MM.1S (cell line): ENCODE results near the gene KYAT1.

Experiments used
- DNase-seq: peaks from one replicate; pipeline ENCODE4 v3.0.0-alpha.2; 2015
- H2AFZ ChIP-seq: fragments of 300-600 bp; sonication (generic); 2 replicates; pipeline ENCODE4 v1.6.0; 2016; ENCODE audit warnings: antibody characterized with exemption, low read length
- H3F3A ChIP-seq: fragments of 300-600 bp; sonication (generic); 2 replicates; pipeline ENCODE4 v1.6.1; 2016; ENCODE audit warnings: mild to moderate bottlenecking, antibody characterized with exemption, low read length, moderate library complexity, mixed read lengths; ENCODE audit not compliant: insufficient read depth
- H3K27ac ChIP-seq: fragments of 300-600 bp; sonication (generic); 2 replicates; pipeline ENCODE4 v1.5.1; 2016; ENCODE audit warnings: mild to moderate bottlenecking, low read length
- H3K27me3 ChIP-seq: fragments of 300-600 bp; sonication (generic); replicated peaks from 2 replicates; pipeline ENCODE4 v1.6.0; 2016; ENCODE audit warnings: low read length; ENCODE audit not compliant: insufficient read depth
- H3K36me3 ChIP-seq: fragments of 300-600 bp; sonication (generic); replicated peaks from 2 replicates; pipeline ENCODE4 v1.6.1; 2016; ENCODE audit warnings: mild to moderate bottlenecking, low read length, mixed read lengths; ENCODE audit not compliant: insufficient read depth
- H3K4me1 ChIP-seq: fragments of 300-600 bp; sonication (generic); 2 replicates; pipeline ENCODE4 v1.6.1; 2016; ENCODE audit warnings: low read length, mixed read lengths
- H3K4me2 ChIP-seq: fragments of 300-600 bp; sonication (generic); 2 replicates; pipeline ENCODE4 v1.6.0; 2016; ENCODE audit warnings: low read depth, low read length
- H3K4me3 ChIP-seq: fragments of 300-600 bp; sonication (generic); 2 replicates; pipeline ENCODE4 v1.5.1; 2016; ENCODE audit warnings: low read length, mixed read lengths
- H3K79me2 ChIP-seq: fragments of 300-600 bp; sonication (generic); 2 replicates; pipeline ENCODE4 v1.6.1; 2016; ENCODE audit warnings: mixed run types, low read length, mixed read lengths
- H3K9ac ChIP-seq: fragments of 300-600 bp; sonication (generic); 2 replicates; pipeline ENCODE4 v1.6.1; 2016; ENCODE audit warnings: low read length, mixed read lengths
- H3K9me2 ChIP-seq: fragments of 300-600 bp; sonication (generic); replicated peaks from 2 replicates; pipeline ENCODE4 v1.6.1; 2016; ENCODE audit warnings: mild to moderate bottlenecking, low read length, mixed read lengths; ENCODE audit not compliant: insufficient read depth
- H3K9me3 ChIP-seq: fragments of 300-600 bp; sonication (generic); replicated peaks from 2 replicates; pipeline ENCODE4 v1.6.1; 2016; ENCODE audit warnings: mild to moderate bottlenecking, low read length, mixed read lengths; ENCODE audit not compliant: insufficient read depth
- H4K20me1 ChIP-seq: fragments of 300-600 bp; sonication (generic); 2 replicates; pipeline ENCODE4 v1.6.1; 2016; ENCODE audit warnings: mild to moderate bottlenecking, low read length, moderate library complexity, mixed read lengths; ENCODE audit not compliant: insufficient read depth
- EZH2 ChIP-seq: fragments of 300-600 bp; sonication (generic); optimal IDR thresholded peaks from 2 replicates; pipeline ENCODE3; 2017; ENCODE audit warnings: low read depth, mild to moderate bottlenecking, antibody characterized with exemption, low read length, mixed read lengths
- EZH2phosphoT487 ChIP-seq: fragments of 300-600 bp; sonication (generic); IDR thresholded peaks from 2 replicates; pipeline ENCODE4 v1.6.1; 2018; ENCODE audit warnings: antibody characterized with exemption, low read length
- TF ChIP-seq, protein P1 (sequence below): fragments of 300-600 bp; sonication (generic); IDR thresholded peaks from 2 replicates; pipeline ENCODE4 v1.5.1; 2016; ENCODE audit warnings: antibody characterized with exemption, low read length, mixed read lengths

Gene KYAT1

DNA sequence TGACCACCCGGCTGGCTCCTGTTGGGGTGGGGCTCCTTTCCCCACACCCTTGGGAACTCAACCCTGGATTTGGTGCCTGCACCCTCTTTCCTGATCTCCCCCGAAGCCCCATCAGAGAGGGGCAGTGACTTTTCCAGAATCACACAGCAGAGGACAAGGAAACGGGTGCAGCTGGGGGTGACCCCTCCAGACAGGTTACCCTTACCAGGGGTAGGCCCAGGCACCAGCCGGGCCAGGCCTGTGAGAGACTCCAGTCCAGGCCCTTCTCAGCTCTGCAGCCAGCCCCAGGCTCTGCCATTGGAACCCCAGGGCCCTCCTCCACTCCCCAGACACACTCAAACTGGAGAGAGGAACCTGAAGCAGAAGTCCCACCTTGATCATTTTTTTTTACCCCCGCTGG lies 20.1 kb upstream of the KYAT1 start:
- no peaks in the 10 kb centered on the region for H3K9me2 ChIP-seq
- H3K27ac ChIP-seq, result peak overlapping the region; percentile 64; the same call in 1 of the 2 replicates
- peak overlapping the region; percentile 26; the same call in 1 of the 2 replicates for H3K9ac ChIP-seq
- TF ChIP-seq EZH2phosphoT487 (no peak), EZH2 (no peak)
- TF ChIP-seq, protein P1, sequence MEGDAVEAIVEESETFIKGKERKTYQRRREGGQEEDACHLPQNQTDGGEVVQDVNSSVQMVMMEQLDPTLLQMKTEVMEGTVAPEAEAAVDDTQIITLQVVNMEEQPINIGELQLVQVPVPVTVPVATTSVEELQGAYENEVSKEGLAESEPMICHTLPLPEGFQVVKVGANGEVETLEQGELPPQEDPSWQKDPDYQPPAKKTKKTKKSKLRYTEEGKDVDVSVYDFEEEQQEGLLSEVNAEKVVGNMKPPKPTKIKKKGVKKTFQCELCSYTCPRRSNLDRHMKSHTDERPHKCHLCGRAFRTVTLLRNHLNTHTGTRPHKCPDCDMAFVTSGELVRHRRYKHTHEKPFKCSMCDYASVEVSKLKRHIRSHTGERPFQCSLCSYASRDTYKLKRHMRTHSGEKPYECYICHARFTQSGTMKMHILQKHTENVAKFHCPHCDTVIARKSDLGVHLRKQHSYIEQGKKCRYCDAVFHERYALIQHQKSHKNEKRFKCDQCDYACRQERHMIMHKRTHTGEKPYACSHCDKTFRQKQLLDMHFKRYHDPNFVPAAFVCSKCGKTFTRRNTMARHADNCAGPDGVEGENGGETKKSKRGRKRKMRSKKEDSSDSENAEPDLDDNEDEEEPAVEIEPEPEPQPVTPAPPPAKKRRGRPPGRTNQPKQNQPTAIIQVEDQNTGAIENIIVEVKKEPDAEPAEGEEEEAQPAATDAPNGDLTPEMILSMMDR, result no peak
- H4K20me1 ChIP-seq, result no peaks in the 10 kb centered on the region
- H3K4me1 ChIP-seq, result peaks cover 35% of the 10 kb centered on the region
- peak overlapping the region; percentile 23; the same call in 1 of the 2 replicates for H3K4me3 ChIP-seq
- H2AFZ ChIP-seq, result peak overlapping the region; percentile 55
- peak overlapping the region; percentile 80 for H3K4me2 ChIP-seq
- H3K79me2 ChIP-seq, result peaks cover 44% of the 10 kb centered on the region
- no peaks in the 10 kb centered on the region for H3K27me3 ChIP-seq
- H3K9me3 ChIP-seq, result no peaks in the 10 kb centered on the region
- H3F3A ChIP-seq, result peaks cover 5% of the 10 kb centered on the region
- H3K36me3 ChIP-seq, result no peaks in the 10 kb centered on the region
- DNase-seq, result no peak

DNA sequence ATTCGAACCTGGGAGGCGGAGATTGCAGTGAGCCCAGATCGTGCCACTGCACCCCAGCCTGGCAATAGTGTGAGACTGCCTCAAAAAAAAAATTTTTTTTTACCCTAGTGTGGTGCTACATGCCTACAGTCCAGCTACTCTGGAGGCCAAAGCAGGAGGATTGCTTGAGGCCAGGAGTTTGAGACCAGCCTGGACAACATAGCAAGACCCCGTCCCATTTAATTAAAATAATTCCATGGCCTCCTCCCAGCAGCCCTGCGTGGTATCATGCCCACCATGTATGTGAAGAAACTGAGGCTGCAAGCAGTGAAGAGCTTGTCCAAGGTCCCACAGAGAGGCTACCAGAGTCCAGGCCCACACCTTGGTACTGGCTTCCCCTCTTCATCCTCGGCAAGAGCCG lies 19.6 kb upstream of the KYAT1 start:
- DNase-seq, result no peak
- Histone ChIP-seq H3K9me2 (no peaks in the 10 kb centered on the region), H3K27ac (no peak overlapping the region; the same call in 1 of the 2 replicates), H3K36me3 (no peaks in the 10 kb centered on the region), H3K9ac (no peak overlapping the region), H3K4me2 (no peak overlapping the region), H3K4me3 (no peak overlapping the region), H4K20me1 (no peaks in the 10 kb centered on the region), H3K9me3 (no peaks in the 10 kb centered on the region), H2AFZ (no peak overlapping the region), H3K79me2 (peaks cover 43% of the 10 kb centered on the region), H3K27me3 (no peaks in the 10 kb centered on the region), H3F3A (peaks cover 5% of the 10 kb centered on the region), H3K4me1 (peaks cover 35% of the 10 kb centered on the region)
- TF ChIP-seq EZH2 (no peak), EZH2phosphoT487 (no peak)
- TF ChIP-seq, protein P1, result no peak

DNA sequence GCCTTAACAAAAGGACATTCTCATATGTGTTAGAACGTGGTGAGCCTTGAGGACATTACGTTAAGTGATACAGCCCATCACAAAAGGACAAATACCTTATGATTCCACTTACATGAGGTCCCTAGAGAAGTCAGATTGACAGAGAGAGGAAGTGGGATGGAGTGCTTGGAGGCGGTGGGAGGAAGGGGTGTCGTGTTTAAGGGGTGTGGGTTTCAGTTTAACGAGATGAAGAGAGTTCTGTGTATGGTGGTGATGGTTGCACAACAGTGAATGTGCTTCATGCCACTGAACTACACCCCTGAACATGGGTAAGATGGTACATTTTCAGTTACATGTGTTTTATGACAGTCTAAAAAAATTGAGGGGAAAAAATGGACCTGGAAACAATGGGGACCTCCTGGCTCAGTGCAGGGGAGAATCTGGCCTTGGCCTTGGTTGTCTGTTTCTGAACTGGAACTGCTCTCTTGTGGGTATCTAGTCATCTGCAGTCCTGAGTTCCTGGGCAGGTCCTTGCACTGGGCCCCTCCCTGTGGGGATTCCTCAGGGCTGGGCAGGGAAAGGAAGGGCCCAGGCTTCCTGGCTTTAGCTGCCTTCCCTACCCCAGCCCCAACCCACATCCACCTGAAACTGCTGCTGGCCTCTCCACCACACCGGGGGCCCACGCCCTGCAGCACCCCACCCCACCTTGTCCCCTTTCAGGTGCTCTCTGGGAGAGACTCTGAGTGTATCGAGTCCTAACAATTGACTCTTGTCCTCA lies 18.0 kb upstream of the KYAT1 start:
- Histone ChIP-seq H3K27ac (peak overlapping the region; percentile 15; the same call in 1 of the 2 replicates), H3K9me2 (no peaks in the 10 kb centered on the region), H3K4me1 (peaks cover 39% of the 10 kb centered on the region), H3K79me2 (peaks cover 49% of the 10 kb centered on the region), H3K4me2 (0 out of 2 replicates have a peak overlapping the region, but pooled peaks have one; percentile 24), H3K9me3 (no peaks in the 10 kb centered on the region), H3K9ac (no peak overlapping the region), H3K4me3 (no peak overlapping the region), H2AFZ (no peak overlapping the region), H3K36me3 (no peaks in the 10 kb centered on the region), H3K27me3 (no peaks in the 10 kb centered on the region), H4K20me1 (no peaks in the 10 kb centered on the region), H3F3A (peaks cover 8% of the 10 kb centered on the region)
- TF ChIP-seq, protein P1, result no peak
- TF ChIP-seq EZH2 (no peak), EZH2phosphoT487 (no peak)
- no peak for DNase-seq
